ENCODE data around the gene SF3A1. TPM values are rescaled to one million over a fixed set of nuclear protein-coding genes. Genes with fewer than 3 reads are reported as not detected.
A peak's percentile ranks its signal among the peaks of the same experiment; 100 is the strongest.

The SF3A1 gene
- total RNA-seq, 4 donors from 2014 or later: 29.1 to 94.2 (median 63.3) TPM

DNA sequence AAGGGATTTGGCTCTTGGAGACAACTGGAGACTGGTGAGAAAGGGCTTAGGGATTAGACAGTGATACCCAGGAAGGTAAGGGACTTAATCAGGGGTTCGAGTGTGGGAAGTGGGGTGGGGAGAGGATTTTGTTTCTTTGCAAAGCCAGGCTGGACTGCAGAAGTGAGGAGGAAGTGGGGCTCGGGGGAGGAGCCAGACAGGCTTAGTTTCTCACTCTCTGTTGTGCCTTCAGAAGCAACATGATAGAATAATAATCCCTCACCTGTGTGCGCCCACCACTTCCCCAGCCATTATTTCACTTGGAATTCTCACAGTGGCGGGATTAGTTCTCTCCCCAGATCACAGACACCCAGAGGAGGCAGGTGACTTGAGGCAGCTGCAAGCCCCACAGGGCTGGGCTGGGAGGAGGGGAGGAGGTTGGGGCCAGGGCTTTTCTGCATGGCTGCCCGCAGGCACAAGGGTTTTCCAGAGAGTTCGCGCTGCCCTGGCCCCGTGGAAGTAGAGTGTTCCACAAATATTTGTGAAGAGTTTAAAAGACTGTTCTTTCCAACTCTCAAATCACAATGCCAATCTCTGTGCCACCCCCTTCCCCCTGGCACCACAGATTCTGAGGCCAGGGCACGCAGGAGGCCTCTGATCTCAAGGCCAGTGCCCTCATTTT is 36.1 kb upstream of the SF3A1 start:
- no peak overlapping the region for H3K27ac ChIP-seq
- H3K4me1 ChIP-seq: peaks cover 6 to 32% (median 10%) of the 10 kb centered on the region in 3 donors
- H3K9me3 ChIP-seq: no peaks in the 10 kb centered on the region
- DNase-seq: no peak
- no peak for TF ChIP-seq POLR2A (IDR thresholded peaks at IDR 0.05)
- TF ChIP-seq, protein P1, sequence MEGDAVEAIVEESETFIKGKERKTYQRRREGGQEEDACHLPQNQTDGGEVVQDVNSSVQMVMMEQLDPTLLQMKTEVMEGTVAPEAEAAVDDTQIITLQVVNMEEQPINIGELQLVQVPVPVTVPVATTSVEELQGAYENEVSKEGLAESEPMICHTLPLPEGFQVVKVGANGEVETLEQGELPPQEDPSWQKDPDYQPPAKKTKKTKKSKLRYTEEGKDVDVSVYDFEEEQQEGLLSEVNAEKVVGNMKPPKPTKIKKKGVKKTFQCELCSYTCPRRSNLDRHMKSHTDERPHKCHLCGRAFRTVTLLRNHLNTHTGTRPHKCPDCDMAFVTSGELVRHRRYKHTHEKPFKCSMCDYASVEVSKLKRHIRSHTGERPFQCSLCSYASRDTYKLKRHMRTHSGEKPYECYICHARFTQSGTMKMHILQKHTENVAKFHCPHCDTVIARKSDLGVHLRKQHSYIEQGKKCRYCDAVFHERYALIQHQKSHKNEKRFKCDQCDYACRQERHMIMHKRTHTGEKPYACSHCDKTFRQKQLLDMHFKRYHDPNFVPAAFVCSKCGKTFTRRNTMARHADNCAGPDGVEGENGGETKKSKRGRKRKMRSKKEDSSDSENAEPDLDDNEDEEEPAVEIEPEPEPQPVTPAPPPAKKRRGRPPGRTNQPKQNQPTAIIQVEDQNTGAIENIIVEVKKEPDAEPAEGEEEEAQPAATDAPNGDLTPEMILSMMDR (IDR thresholded peaks at IDR 0.05): no peak
- H3K4me3 ChIP-seq: no peak overlapping the region
- WGBS, 2 donors: 51 to 61% methylated on average over 5 to 9 of the region's 9 CpGs
- intact Hi-C loops (cut with DNase I): loop anchor here (5.0 kb wide), 1 partner anchor 35 kb away; the partner anchor contains the start of gene MTFP1
- H3K36me3 ChIP-seq: no peaks in the 10 kb centered on the region
- peaks cover 0 to 22% (median 0%) of the 10 kb centered on the region in 4 donors for H3K27me3 ChIP-seq

DNA sequence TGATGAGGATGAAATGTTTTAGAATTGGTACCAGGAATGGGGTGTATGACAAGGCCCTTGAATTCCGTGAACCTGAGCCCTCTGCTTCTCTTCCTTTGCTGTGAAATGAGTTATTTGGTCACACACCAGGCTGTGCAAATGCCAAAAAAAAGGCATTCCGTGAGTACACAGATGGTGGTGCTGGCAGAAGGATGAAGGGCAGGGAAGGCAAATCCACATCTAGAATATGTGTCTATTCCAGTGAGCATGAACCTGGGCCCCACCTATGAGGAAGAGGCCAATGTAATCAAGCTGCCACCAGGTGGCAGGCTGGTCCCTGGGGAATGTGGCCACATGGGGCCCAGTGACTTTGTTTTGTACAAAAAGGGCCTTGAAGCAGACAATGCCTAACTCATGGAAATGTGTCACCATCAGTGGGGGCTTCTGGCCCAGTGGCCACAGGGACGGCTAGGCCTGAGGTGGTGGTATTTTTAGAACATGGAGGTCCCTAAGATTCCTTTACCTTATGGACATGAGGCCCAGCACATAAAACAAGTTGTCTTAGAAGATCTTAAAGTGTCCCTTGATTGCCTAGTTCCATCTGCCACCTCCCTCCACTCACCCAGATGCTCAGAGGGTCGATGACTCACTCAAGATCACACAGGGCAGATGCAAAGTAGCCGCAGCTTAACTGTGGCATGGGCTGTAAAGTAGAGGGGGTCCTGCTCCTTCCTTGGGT is 34.4 kb upstream of the SF3A1 start:
- intact Hi-C loops (cut with DNase I): loop anchor here (2.0 to 5.0 kb wide), 2 partner anchors 36 to 94 kb away; partner anchors contain the start of gene MTFP1
- 49 to 65% methylated on average over 3 of the region's 5 CpGs for WGBS, 2 donors

DNA sequence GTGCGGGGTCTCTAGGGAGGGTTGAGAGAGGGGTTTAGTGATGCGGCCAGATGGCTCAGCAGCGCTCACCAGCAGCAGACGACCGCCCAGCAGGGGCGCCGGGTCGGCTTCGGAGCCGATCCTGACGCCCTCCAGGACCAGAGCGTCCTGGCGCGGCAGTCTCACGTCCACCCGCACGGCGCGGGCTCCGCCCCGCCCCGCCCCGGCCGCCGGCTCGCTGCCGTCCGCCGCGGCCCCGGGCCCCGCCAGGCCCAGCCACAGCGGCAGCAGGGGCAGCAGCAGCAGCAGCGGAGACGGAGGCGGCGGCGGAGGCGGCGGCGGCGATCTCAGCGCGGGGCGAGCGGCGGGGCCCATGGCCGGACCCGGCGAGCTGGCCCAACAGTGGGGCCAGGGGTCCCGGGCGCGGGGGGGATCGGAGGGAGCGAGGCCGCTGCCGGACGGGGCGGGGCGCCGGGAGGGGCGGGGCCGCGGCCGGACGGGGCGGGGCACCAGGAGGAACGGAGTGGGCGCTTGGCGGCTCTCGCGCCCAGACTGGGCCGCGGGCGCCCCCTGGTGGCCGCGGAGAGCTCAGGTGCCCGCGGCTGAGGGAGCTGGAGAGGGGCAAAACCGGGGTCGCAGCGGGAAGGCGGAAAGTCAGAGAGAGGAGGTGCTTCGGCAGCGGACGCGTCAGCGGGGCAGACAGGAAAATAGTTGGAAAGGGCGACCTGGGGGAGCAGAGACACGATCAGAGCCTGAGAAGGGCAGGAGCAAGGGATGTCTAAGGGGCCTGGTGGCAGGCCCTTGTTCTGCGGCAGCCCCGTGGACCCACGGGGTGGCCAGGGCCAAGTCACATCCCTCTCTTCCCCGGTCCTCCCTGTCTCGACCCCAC is 30.5 kb upstream of the SF3A1 start, which contains the start of gene RNF215:
RNF215 (minus strand) TSS at position 452 of the 868 bp plus-strand sequence; CDS start at position 354, 98 bp downstream.
- Histone ChIP-seq H3K4me1 (peaks cover 12 to 19% (median 12%) of the 10 kb centered on the region in 3 donors), H3K27me3 (no peaks in the 10 kb centered on the region), H3K36me3 (peaks cover 0 to 23% (median 0%) of the 10 kb centered on the region in 3 donors), H3K9me3 (no peaks in the 10 kb centered on the region), H3K27ac (peak within 1 kb of the TSS; percentile 75 to 94 (median 86)), H3K4me3 (peak within 1 kb of the TSS; percentile 42 to 85 (median 58))
- TF ChIP-seq, protein P1 (IDR thresholded peaks at IDR 0.05): peak; percentile 89 to 96 (median 96)
- no peak for TF ChIP-seq POLR2A (IDR thresholded peaks at IDR 0.05)
- intact Hi-C loops (cut with DNase I): loop anchor here (5.0 to 10.0 kb wide), 2 partner anchors 100 to 282 kb away; partner anchors contain the start of gene CASTOR1
- 1 to 5% methylated on average over 10 to 20 of the region's 95 CpGs for WGBS, 2 donors
- DNase-seq: no peak

More for the DNA sequence above, 34.4 kb upstream of the SF3A1 start:
- Histone ChIP-seq H3K27ac (no peak overlapping the region), H3K27me3 (peaks cover 0 to 11% (median 0%) of the 10 kb centered on the region in 4 donors), H3K4me1 (peaks cover 10 to 29% (median 12%) of the 10 kb centered on the region in 3 donors), H3K9me3 (no peaks in the 10 kb centered on the region), H3K4me3 (no peak overlapping the region), H3K36me3 (no peaks in the 10 kb centered on the region)
- TF ChIP-seq, protein P1 (IDR thresholded peaks at IDR 0.05): peak; percentile 84 to 94 (median 88)
- no peak for TF ChIP-seq POLR2A (IDR thresholded peaks at IDR 0.05)
- no peak for DNase-seq

DNA sequence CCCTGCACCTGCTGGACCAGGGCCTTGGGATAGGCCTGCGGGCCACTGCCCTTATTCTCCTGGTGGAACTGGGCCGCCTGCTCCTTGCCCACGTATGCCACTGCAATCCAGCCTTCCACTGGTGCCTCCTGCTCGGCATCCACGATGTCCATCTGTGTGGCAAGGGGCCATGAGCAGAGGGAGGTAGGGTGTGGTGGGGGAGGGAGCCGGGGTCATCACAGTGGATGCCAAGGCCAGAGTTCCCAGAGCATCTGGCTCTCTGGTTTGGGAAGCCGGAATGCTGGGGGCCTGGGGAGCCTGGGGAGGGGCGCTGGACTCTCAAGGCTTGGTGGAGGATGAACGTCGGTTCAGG is 29.9 kb upstream of the SF3A1 start:
- Histone ChIP-seq H3K27ac (peak overlapping the region; percentile 75 to 94 (median 86)), H3K9me3 (no peaks in the 10 kb centered on the region), H3K27me3 (no peaks in the 10 kb centered on the region), H3K36me3 (peaks cover 0 to 29% (median 0%) of the 10 kb centered on the region in 3 donors), H3K4me1 (peaks cover 12 to 19% (median 12%) of the 10 kb centered on the region in 3 donors), H3K4me3 (peak overlapping the region; percentile 42 to 85 (median 58))
- TF ChIP-seq POLR2A (IDR thresholded peaks at IDR 0.05): no peak
- TF ChIP-seq, protein P1 (IDR thresholded peaks at IDR 0.05): no peak
- intact Hi-C loops (cut with DNase I): loop anchor here (5.0 to 10.0 kb wide), 2 partner anchors 99 to 282 kb away; partner anchors contain the start of gene CASTOR1
- 80% methylated on average over 1 of the region's 10 CpGs; no CpG with 5 or more reads in 1 of the 2 donors for WGBS, 2 donors
- DNase-seq: no peak

Data from esophagus squamous epithelium (tissue), 5 donors.